Endothelial cell of umbilical vein (primary cell): Measurements from ENCODE around the gene DUSP3. TPM values are rescaled to one million over a fixed set of nuclear protein-coding genes. Genes with fewer than 3 reads are reported as not detected.

Source experiments
- BruUV-seq: library from RNA; stranded (reverse); fragments of 400-500 nt; replicated peaks from 2 replicates; lab custom pipeline; 2021; lab: Mats Ljungman, UMichigan
- CTCF ChIA-PET: fragments of 300-600, 350-600 bp; sonication (Branson Sonifier 250); formaldehyde crosslinking; loops from one replicate; lab custom pipeline; 2021; ENCODE audit warnings: antibody characterized with exemption, inconsistent platforms; lab: Charles Lee
- POLR2A ChIA-PET: fragments of 300-600, 350-600 bp; sonication (Branson Sonifier 250); formaldehyde crosslinking; loops from one replicate; lab custom pipeline; 2021; ENCODE audit warnings: antibody characterized with exemption, inconsistent platforms; lab: Charles Lee
- DNase-seq: peaks from one replicate; pipeline ENCODE4 v3.0.0-alpha.2; 2011; ENCODE audit warnings: low read depth, low spot score
- FAIRE-seq: peaks from 2 replicates; lab custom pipeline; 2011; peaks lifted over from hg19 to GRCh38; lab: Jason Lieb, UNC
- H2AFZ ChIP-seq: 2 replicates; pipeline ENCODE4 v1.6.0; 2012; ENCODE audit warnings: low read depth, low read length, control low read depth, inconsistent platforms
- H3K27ac ChIP-seq: 2 replicates; pipeline ENCODE4 v1.5.1; 2011; ENCODE audit warnings: low read depth, mild to moderate bottlenecking, control low read depth, low read length, moderate library complexity; ENCODE audit not compliant: insufficient read depth
- H3K27me3 ChIP-seq, 2 experiments: 2 replicates each; pipeline versions ENCODE4 v1.6.0 to v1.6.1; 2011; ENCODE audit warnings: low read length in 2 of 2, mixed read lengths in 1 of 2; ENCODE audit not compliant: control insufficient read depth in 2 of 2, insufficient read depth in 2 of 2
- H3K36me3 ChIP-seq, 2 experiments: 2 replicates in 1 of 2; 3 replicates in 1 of 2; pipeline ENCODE4 v1.5.1; 2011; ENCODE audit warnings: low read length in 2 of 2, mild to moderate bottlenecking in 1 of 2, moderate library complexity in 1 of 2; ENCODE audit not compliant: control insufficient read depth in 2 of 2, insufficient read depth in 2 of 2; ENCODE audit errors: extremely low read depth in 1 of 2
- H3K4me1 ChIP-seq: 3 replicates; pipeline ENCODE4 v1.5.1; 2011; ENCODE audit warnings: mild to moderate bottlenecking, low read length; ENCODE audit not compliant: control insufficient read depth, insufficient read depth; ENCODE audit errors: extremely low read depth
- H3K4me2 ChIP-seq: 2 replicates; pipeline ENCODE4 v1.6.1; 2011; ENCODE audit warnings: low read length, control low read depth, mixed read lengths; ENCODE audit not compliant: insufficient read depth
- H3K4me3 ChIP-seq, 3 experiments: fragments of 200-600 bp in 1 of 3; sonication (generic), shearing (Covaris generic) in 1 of 3; replicated peaks in 1 of 3; 2 replicates each; pipeline ENCODE4 v1.5.1; 2011 to 2016; ENCODE audit warnings: control low read depth in 3 of 3, low read length in 3 of 3, mild to moderate bottlenecking in 2 of 3, inconsistent platforms in 1 of 3, low read depth in 1 of 3, moderate library complexity in 1 of 3; ENCODE audit not compliant: insufficient read depth in 1 of 3
- H3K79me2 ChIP-seq: 2 replicates; pipeline ENCODE4 v1.6.0; 2012; ENCODE audit warnings: low read length, inconsistent platforms; ENCODE audit not compliant: control insufficient read depth, insufficient read depth
- H3K9ac ChIP-seq: replicated peaks from 2 replicates; pipeline ENCODE3; 2011; ENCODE audit warnings: low read length, control low read depth; ENCODE audit not compliant: insufficient read depth; ENCODE audit errors: extremely low read depth
- H3K9me1 ChIP-seq: replicated peaks from 3 replicates; pipeline ENCODE4 v1.6.0; 2011; ENCODE audit warnings: mild to moderate bottlenecking, low read length; ENCODE audit not compliant: control insufficient read depth, insufficient read depth; ENCODE audit errors: extremely low read depth
- H3K9me3 ChIP-seq: replicated peaks from 2 replicates; pipeline ENCODE4 v1.5.1; 2012; ENCODE audit warnings: low read length, inconsistent platforms; ENCODE audit not compliant: control insufficient read depth, insufficient read depth
- H4K20me1 ChIP-seq: replicated peaks from 2 replicates; pipeline ENCODE3; 2011; ENCODE audit warnings: mild to moderate bottlenecking, low read length; ENCODE audit not compliant: control insufficient read depth, insufficient read depth; ENCODE audit errors: extremely low read depth
- CTCF ChIP-seq, 2 donors: IDR thresholded peaks; 1 replicate in 1 of 2; 2 replicates in 1 of 2; pipeline ENCODE4 v1.5.1; 2011; ENCODE audit warnings: low read length in 2 of 2, mild to moderate bottlenecking in 2 of 2, moderate library complexity in 2 of 2, control low read depth in 1 of 2, inconsistent platforms in 1 of 2, low read depth in 1 of 2; ENCODE audit not compliant: insufficient read depth in 1 of 2; ENCODE audit errors: extremely low read depth in 1 of 2
- FOS ChIP-seq: IDR thresholded peaks from 2 replicates; pipeline ENCODE4 v1.6.1; 2011; ENCODE audit warnings: mild to moderate bottlenecking, low read length, moderate library complexity, borderline replicate concordance; ENCODE audit not compliant: insufficient read depth
- GATA2 ChIP-seq: IDR thresholded peaks from 2 replicates; pipeline ENCODE4 v1.7.0; 2011; ENCODE audit warnings: low read depth, mild to moderate bottlenecking, moderate library complexity, mixed read lengths, low read length; ENCODE audit not compliant: insufficient read length, insufficient read depth
- JUN ChIP-seq: IDR thresholded peaks from 2 replicates; pipeline ENCODE4 v1.6.1; 2011; ENCODE audit warnings: borderline replicate concordance, low read depth; ENCODE audit not compliant: insufficient read length, insufficient read depth
- MAX ChIP-seq: IDR thresholded peaks from 2 replicates; pipeline ENCODE4 v1.6.1; 2011; ENCODE audit not compliant: insufficient read depth, insufficient read length
- MYC ChIP-seq: IDR thresholded peaks from one replicate; pipeline ENCODE4 v1.6.1; 2011; ENCODE audit warnings: mild to moderate bottlenecking, low read depth, low read length
- POLR2A ChIP-seq: IDR thresholded peaks from 2 replicates; pipeline ENCODE4 v1.6.1; 2012; ENCODE audit warnings: low read depth, mild to moderate bottlenecking, control low read depth, low read length
- POLR2AphosphoS5 ChIP-seq: IDR thresholded peaks from 2 replicates; pipeline ENCODE4 v1.6.1; 2012; ENCODE audit warnings: low read depth, mild to moderate bottlenecking, control low read depth, low read length, moderate library complexity; ENCODE audit not compliant: insufficient read depth
- dilution Hi-C: fragments of 300-500 bp; cut with MboI; formaldehyde crosslinking; loops from one replicate; pipeline ENCODE4 v1.15.0; 2019; ENCODE audit warnings: low sequenced_read_pairs; ENCODE audit not compliant: extremely low pct_ligation_motif_present
- intact Hi-C: fragments of 100-400 bp; cut with micrococcal nuclease; formaldehyde crosslinking; loops from one replicate; pipeline ENCODE4 v1.10.0; 2022
- polyA plus RNA-seq, 4 experiments: library from polyadenylated mRNA; depleted of rRNA in 3 of 4; stranded (reverse) in 3 of 4; unstranded in 1 of 4; fragments of >200 nt; gene quantifications; 2 replicates each; pipeline versions ENCODE4 v1.2.1 to v1.2.3, GENCODE V29; 2011 to 2012; ENCODE audit warnings: missing spikeins in 1 of 4
- total RNA-seq: library from RNA; stranded (reverse); gene quantifications from 2 replicates; pipeline ENCODE4 v1.2.3, GENCODE V29; 2021

DUSP3 gene
- total and polyA plus RNA-seq, 2 donors (not counting 3 experiments of a cell fraction or from before 2014, with no cell fraction given) = 46.8 to 57.7 TPM

GRCh38 chr17:43803758-43804157 is 25.0 kb upstream of the DUSP3 start:
- DNase-seq (peak; percentile 48), FAIRE-seq (peak; percentile 78)
- no peaks in the 10 kb centered on the region for H3K9me1 ChIP-seq
- H3K36me3 ChIP-seq = no peaks in the 10 kb centered on the region
- no peaks in the 10 kb centered on the region for H3K9me3 ChIP-seq
- H3K9ac ChIP-seq = no peak overlapping the region
- H3K4me2 ChIP-seq = no peak overlapping the region
- no TSS peak for BruUV-seq
- TF ChIP-seq POLR2AphosphoS5 = peak; percentile 36
- TF ChIP-seq JUN = no peak
- no peak for TF ChIP-seq MYC
- TF ChIP-seq POLR2A = no peak
- no peak for TF ChIP-seq MAX
- TF ChIP-seq CTCF (IDR thresholded peaks at IDR 0.05; ENCODE audit: extremely low read depth in 1 of 2, insufficient read depth in 1 of 2, low read depth in 1 of 2, low read length in 2 of 2) = no peak
- peak; percentile 38 for TF ChIP-seq GATA2
- peak; percentile 73 for TF ChIP-seq FOS
- H3K27ac ChIP-seq = no peak overlapping the region
- no peak overlapping the region for H3K4me3 ChIP-seq
- peaks cover 13% of the 10 kb centered on the region for H3K4me1 ChIP-seq
- ChIA-PET CTCF (interaction anchor here (0.7 to 2.0 kb wide), 6 partner anchors 10 to 106 kb away, joined by 3 to 9 read pairs (median 4); partner anchors contain the start of gene CD300LG), POLR2A (interaction anchor here (1.1 kb wide), 1 partner anchor 25 kb away, joined by 3 read pairs; the partner anchor contains the start of gene DUSP3)
- dilution Hi-C loops = no loop called here
- no peaks in the 10 kb centered on the region for H3K27me3 ChIP-seq
- intact Hi-C loops = no loop called here
- H3K79me2 ChIP-seq = no peaks in the 10 kb centered on the region
- no peak overlapping the region for H2AFZ ChIP-seq
- no peaks in the 10 kb centered on the region for H4K20me1 ChIP-seq
